IPS DF 4.7 (cell line): ENCODE results near the gene TGM3.
"Not testable (repeated sequence)": the region's sequence is repeated elsewhere in the genome, so short reads cannot be mapped to it uniquely, and the experiment has no call there.

Source experiments
- DNase-seq: peaks from one replicate; pipeline ENCODE4 v3.0.0-alpha.2; 2013; ENCODE audit warnings: low spot score; ENCODE audit errors: extremely low read depth

TGM3 gene, protein sequence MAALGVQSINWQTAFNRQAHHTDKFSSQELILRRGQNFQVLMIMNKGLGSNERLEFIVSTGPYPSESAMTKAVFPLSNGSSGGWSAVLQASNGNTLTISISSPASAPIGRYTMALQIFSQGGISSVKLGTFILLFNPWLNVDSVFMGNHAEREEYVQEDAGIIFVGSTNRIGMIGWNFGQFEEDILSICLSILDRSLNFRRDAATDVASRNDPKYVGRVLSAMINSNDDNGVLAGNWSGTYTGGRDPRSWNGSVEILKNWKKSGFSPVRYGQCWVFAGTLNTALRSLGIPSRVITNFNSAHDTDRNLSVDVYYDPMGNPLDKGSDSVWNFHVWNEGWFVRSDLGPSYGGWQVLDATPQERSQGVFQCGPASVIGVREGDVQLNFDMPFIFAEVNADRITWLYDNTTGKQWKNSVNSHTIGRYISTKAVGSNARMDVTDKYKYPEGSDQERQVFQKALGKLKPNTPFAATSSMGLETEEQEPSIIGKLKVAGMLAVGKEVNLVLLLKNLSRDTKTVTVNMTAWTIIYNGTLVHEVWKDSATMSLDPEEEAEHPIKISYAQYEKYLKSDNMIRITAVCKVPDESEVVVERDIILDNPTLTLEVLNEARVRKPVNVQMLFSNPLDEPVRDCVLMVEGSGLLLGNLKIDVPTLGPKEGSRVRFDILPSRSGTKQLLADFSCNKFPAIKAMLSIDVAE

DNA sequence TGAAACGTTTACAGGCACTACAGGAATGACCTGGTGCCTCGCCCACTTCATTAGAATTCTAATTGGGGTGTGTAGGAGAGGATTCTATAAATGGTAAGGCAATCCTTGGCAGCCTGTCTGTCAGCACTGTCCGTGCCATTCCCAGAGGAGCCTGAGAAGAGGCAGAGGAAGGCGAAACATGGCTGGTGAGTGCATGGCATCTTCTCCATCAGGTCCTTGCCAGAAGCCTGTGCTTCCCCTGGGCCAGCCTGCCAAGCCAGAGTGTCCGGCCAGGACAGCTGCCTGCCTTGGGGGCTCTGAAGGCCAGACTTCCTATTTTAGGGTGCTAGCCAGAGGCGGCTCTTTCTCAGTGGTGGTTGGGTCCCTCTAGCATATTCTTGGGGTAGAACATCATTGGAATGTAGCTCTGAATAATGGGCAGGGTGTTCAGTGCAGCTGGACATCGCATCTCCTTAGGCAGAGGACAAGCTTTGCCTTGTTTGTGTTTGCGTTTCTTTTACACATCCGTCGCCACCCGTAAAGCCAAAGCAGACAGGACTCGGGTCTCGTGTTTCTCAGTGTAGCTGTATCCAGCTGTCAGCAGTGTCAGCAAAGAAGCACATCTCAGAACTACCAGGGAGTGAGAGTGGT lies at the start of gene TGM3:
TGM3 (plus strand) TSS at position 116 of the 630 bp plus-strand sequence; CDS start at position 179, 63 bp downstream.
- no peak for DNase-seq

DNA sequence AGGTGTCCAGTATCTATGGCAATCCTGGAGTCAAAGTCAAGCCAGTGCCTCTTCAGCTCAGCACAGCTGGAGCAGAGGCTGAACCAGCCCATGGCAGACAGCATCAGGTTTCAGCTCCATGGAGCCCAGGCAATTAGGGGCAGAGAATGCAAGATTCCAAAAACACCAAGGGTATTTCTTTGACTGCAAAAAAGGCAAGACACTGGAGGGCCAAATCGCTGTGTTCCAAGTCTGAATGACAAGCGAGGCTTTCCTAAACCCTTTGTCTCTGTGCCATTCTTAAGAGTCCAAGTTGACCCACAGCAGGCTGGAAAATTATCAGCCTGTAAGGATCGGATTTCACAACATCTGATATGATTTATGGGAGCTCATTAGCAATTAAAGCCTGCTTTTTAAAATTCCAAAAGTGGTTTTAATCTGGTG lies 49.7 kb upstream of the TGM3 start:
- DNase-seq = no peak

DNA sequence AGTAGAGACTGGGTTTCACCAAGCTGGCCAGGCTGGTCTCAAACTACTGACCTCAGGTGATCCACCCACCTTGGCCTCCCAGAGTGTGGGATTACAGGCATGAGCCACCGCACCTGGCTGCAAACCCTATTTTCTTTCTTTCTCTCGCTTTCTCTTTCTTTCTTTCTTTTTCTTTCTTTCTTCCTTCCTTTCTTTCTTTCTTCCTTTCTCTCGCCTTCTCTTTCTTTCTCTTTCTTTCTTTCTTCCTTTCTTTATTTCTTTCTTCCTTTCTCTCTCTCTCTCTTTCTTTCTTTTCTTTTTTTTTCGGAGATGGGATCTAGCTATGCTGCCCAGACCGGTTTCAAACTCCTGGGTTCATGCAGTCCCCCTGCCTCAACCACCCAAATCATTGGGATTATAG lies 47.0 kb upstream of the TGM3 start:
- DNase-seq = no peak

DNA sequence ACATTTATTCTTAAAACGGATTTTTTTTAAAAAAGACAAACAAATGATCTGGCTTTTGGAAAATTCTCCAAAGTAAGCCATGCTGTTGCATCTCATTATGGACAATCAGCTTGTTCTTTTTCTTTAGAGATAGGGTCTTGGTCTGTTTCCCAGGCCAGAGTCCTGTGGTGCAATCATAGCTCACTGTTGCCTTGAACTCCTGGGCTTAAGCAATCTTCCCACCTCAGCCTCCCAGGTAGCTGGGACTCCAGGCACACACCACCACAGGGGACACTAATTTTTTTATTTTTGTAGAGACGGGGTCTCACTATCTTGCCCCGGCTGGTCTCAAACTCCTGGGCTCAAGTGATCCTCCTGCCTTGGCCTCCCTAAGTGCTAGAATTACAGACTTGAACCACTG lies 45.9 kb upstream of the TGM3 start:
- no peak for DNase-seq

DNA sequence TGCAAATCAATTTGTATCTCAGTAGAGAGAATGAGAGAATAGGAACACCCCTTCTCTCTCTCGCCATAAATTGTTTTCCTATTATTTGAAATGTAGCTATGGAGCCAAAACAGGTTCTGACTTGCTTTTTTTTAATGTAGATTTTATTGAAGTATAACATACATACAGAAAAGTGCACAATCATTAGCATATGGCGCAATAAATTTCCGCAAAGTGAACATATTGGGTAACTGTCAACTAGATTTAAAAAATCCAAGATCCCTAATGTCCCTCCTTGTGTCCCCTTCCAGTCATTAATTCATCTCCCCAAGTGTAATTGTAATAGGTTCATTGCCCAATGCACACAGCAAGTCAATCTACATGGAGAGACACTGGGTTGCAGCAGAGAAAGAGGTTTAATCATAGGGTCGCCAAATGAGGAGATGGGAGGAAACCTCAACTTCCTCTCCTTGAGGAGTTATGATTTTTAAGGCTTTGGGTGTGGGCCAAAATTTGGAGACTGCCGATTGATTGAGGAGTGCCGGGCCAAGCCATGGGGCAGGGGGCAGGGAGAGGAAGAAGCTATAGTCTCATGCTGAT lies 43.3 kb upstream of the TGM3 start:
- no peak for DNase-seq

DNA sequence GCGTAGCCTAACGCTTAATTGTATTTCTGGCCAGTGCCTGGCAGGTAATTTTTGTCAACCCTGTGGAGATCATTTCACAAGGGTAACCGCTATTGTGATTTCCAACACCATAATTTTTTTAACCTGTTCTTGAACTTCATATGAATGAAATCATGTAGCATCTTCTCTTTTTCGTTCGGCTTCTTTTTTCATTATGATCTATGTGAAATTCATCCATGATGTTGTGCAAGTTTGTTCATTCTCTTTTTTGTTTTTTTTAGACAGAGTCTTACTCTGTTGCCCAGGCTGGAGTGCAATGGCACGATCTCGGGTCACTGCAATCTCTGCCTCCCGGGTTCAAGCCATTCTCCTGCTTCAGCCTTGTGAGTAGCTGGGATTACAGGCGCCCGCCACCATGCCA lies 42.5 kb upstream of the TGM3 start:
- no peak for DNase-seq

DNA sequence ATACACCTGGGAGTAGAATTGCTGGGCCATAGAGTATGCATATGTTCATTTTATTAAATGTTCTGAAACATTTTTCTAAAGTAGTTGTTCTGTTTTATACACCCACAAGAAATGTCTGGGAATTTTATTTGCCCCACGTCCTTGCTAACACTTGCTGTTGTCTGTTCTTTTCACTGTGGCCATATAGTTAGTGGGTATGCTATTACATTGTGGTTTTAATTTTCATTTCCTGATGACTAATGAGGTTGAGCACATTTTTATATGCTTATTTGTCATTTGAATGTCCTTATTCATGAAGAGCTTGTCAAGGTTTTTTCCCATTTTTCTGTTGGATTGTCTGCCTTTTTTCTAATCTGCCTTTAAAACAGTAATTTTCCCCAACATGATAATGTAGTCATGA lies 41.5 kb upstream of the TGM3 start:
- no peak for DNase-seq

DNA sequence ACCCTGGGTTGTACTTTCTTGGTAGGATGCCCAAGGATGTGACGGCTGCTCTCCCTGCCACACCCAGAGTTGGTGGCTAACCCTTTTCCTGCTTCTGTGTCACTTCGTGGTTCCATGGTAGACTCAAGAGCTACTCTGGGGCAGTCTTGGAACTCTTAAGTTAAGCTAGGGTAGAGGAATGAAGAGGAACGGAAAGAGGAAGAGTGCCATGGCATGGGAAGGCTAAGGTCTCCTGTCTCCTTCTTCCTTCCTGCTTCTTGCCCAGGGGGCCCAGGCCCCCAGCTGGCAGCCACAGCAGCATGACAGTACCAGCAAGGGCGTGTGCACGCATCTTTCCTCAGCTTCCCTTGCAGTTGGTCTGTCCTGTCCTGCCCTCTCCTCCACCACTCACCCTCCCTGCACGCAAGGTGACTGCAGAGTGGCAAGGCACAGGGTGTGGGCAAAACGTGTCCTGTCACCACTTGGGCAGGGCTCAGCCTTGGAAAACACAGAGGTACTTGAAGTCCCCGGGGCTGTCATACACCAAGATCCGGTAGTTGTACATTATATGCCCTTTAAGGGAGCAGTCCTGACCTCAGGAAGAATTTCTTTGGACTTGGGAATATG lies 39.8 kb upstream of the TGM3 start:
- no peak for DNase-seq

DNA sequence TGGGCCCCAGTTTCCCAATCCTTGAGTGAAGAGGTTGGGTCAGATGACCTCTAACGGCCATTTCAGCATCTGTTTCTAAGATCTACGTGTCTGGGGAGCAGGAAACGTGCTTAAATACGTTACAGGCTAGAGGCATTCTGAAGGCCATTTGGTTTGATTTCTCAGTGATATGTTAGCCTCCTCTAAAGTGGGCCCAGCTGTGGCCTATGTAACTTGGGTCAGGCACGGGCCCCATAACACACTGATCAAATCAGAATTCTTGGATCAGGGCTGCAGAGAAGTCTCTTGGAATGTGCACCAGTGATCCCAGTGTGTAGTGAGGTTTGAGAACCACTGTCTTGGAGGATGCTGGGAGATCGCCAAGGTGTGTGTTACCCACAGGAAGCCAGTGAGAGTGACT lies 36.1 kb upstream of the TGM3 start:
- no peak for DNase-seq

DNA sequence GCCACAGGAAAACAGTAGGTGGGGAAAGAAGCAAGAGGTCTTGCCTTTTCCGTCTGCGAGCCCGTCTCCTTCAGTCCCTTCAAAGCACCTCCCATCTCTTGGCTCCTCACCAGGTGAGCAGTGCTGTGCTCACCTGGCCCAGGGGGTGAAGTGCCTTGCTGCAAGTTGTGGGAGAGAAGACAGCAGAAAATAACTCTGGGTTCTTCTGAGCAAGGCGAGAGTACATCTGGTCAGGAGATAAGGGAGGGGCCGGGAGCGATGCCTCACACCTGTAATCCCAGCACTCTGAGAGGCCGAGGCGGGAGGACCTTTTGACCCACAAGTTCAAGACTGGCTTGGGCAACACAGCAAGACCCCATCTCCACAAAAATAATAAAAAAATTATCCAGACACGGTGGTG lies 35.6 kb upstream of the TGM3 start:
- DNase-seq = no peak

DNA sequence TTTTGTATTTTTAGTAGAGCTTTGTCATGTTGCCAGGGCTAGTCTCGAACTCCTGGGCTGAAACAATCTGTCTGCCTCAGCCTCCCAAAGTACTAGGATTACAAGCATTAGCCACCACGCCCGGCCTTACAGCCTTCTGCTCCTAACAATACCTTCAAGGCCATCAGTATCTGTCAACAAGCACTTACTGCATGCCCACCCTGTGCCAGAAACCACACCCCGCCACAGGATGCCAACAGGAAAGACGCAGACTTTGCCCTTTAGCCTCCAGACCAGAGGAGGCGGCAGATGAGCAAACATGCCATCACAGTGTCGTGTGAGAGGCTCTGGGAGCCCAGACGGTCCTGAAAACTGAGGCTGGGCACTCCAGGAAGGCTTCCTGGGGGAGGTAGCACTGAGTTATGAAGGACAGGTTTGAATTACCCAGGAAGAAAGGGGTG lies 34.7 kb upstream of the TGM3 start:
- DNase-seq = no peak

DNA sequence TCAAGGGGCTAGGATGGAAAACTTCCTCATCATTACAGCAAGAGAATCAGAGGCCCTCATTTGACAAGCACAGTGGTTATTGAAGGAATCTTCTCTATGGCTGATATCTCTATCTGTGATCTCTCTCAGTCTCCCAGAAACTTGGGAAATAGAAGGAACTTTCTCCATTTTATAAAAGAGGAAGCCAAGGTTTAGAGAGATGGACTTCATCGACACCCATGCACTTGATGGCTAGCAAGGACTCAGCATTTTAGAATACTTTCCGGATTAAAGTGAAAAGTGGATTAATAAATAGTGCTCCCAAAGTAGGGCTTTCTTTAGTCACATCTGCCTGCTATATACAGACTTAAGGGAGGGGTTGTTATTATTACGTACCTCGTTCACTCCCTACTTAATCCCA lies 34.2 kb upstream of the TGM3 start:
- no peak for DNase-seq

DNA sequence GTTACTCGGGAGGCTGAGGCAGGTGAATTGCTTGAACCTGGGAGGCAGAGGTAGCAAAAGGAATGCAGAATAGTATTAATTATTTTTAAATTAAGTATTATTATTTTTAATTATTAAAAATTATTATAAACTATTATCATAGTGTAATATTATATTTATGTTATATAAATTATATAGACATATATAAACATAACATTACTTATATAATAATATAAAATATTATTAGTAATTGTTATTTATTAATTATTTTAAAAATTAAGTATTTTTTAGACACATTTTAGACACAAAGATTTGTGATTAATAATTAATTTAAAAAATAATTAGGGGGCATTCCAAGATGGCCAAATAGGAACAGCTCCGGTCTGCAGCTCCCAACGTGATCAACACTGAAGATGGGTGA lies 31.7 kb upstream of the TGM3 start:
- DNase-seq = no peak

DNA sequence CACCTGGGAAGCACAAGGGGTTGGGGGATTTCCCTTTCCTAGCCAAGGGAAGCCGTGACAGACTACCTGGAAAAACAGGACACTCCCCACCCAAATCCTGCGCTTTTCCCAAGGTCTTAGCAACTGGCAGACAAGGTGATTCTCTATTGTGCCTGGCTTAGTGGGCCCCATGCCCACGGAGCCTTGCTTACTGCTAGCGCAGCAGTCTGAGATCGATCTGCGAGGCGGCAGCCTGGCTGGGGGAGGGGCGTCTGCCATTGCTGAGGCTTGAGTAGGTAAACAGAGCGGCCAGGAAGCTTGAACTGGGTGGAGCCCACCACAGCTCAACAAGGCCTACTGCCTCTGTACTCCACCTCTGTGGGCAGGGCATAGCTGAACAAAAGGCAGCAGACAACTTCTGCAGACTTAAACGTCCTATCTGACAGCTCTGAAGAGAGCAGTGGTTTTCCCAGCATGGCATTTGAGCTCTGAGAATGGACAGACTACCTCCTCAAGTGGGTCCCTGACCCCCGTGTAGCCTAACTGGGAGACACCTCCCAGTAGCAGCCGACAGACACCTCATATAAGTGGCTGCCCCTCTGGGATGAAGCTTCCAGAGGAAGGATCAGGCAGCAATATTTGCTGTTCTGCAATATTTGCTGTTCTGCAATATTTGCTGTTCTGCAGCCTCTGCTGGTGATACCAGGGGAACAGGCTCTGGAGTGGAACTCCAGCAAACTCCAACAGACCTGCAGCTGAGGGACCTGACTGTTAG lies 31.0 kb upstream of the TGM3 start:
- DNase-seq = not testable (repeated sequence)

DNA sequence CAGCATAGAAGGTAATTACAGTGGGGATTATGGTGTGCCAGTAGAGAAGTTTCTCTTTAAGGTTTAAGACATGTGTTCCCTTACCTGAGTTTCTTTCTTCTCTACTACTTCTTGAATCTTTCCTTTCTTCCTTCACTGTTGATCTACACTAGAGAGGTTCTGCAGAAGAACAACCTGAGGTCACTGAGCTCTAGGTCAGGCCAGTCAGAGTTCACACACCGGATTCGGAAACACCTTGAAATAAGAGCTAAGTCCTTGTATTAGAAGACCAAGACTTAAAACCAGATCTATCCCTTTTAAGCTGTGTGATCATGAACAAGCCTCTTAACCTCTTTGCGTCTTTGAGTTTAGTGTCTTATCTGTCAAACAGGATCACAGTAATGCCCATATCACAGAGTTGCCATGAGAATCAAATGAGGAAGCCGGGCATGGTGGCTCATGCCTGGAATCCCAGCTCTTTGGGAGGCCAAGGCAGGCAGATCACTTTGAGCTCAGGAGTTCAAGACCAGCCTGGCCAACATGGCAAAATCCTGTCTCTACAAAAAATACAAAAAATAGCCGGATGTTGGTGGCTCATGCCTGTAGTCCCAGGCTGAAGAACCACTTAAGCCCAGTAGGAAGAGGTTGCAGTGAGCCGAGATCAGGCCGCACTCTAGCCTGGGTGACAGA lies 22.0 kb upstream of the TGM3 start:
- DNase-seq = no peak

DNA sequence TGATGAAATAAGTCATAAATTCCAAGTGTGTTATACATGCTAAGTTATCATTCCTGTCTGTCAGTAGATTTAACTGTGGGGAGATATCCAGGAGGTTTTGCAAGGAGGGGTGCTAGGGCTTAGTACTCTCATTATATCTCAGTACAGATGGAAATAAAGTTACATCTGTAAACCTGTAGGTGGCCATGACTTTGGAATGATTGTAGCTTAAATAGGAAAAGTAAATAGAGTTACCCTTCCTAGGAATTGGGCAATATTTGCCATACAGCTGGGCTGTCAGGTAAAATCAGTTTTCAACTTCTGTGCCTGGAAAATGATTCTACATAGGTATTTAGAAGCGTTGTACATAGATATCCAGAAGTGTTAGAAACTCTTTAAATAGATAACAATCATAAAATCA lies 19.8 kb upstream of the TGM3 start:
- DNase-seq = no peak

DNA sequence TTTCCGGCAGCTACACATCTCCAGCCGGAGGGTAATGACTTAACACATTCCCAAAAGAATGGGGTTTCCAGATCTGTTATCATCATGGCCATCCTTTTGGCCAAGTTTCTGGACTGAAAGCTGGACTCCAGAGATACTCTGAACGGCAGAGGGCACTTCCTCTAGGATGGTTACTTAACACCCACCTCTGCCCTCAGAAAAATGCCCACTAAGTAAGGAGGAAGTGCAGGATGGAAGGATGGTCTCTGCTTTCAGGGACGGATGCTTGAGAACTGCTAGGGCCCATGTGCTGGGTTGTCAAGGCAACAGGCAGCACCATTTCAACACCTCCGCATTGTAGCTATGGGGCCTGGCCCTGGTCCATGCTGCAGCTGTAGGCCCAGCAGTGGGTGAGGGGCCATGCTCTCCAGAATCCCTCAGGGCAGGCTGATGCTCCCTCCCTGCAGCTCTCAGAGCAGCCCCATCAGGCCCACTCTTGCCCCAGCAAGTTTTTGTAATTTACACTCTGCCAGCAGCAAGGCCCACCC lies 16.5 kb upstream of the TGM3 start:
- DNase-seq = no peak

DNA sequence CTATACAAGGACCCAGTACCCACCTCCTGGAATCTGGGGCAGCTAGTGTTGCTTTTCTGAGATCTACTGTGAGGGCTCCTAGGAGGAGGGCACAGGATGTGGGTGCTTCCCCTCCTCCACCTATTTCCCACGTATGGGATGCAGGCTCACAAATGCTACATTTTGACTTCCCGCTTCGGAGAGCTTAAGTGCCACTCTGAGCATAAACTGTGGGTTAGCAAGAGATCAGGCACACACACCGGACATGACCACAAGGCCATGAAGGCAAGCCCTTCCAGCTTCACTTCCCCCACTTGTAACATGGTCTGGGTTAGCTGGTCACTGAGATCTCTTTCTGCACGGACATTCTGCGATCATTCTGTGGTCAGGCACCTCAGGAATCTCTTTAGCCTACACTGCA lies 15.7 kb upstream of the TGM3 start:
- no peak for DNase-seq

DNA sequence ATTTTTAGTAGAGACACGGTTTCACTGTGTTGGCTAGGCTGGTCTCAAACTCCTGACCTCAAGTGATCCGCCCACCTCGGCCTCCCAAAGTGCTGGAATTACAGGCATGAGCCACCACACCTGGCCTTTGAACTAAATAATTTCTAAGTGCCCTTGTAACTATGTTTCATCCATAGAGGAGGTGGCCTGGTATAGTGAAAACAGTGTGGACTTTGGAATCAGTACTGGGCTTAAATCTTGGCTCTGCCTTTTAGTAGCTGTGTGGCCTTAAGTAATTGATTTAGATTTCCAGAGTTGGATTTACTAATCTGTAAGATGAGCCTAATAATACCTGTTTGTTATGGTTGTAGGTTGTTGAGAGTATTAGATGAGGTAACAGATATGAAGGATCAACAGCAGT lies 14.2 kb upstream of the TGM3 start:
- no peak for DNase-seq

DNA sequence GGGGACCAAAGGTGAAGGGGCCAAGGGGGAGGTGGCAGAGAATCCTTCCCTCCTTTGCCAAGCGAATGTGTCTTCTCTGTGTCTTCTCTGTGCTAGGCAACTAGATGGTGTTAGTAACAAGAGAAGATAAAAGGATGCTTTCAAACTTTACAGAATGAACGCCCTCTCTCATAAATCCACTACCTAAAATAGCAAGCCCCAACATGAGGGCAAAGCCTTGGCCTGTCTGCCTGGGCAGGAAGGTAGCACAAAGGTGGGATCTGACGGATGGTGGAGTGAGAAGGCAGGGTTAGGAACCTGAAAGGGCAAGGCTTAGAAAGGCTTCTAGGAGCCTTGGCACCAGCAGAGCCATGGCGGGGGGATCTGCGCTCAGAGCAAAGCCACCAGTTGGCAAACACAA lies 13.6 kb upstream of the TGM3 start:
- DNase-seq = no peak
